Measurements from ENCODE around the gene MYO9B. TPM values are rescaled to one million over a fixed set of nuclear protein-coding genes. Genes with fewer than 3 reads are reported as not detected.

MYO9B gene
- total and polyA plus RNA-seq, 4 donors, result 44.3 to 121 (median 97.2) TPM

DNA sequence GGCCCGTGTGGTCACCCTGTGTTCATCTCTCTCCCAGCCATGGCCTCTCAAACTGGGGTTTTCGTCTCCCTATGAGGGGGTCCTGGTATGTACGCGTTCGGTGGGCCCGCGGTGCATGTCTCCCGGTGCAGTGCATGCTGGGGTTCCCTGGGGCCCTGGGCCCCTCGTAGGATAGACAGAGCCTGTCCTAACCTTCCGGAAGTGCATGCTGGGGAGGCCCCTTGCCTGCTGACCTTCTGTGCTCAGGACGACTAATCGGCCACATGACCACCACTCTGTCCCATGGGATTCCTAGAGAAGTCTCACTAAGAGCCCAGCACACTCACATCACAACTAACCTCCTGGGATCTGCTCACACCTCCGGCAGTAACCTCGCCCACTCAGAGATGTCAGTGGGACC lies 134.7 kb downstream of the MYO9B start:
- WGBS, 2 donors, result 94 to 98% methylated on average over 14 of the region's 14 CpGs
- Histone ChIP-seq H3K9ac (ENCODE audit: insufficient read depth in 1 of 2, low read length in 2 of 2) (no peak overlapping the region), H3K4me1 (ENCODE audit: control insufficient read depth in 5 of 5, insufficient read depth in 5 of 5, low read length in 5 of 5) (peaks cover 0 to 6% (median 4%) of the 10 kb centered on the region in 5 donors), H3K9me3 (ENCODE audit: control insufficient read depth in 4 of 4, insufficient read depth in 3 of 4, low read length in 3 of 4) (no peaks in the 10 kb centered on the region), H3K27ac (ENCODE audit: low read depth in 1 of 2, low read length in 1 of 2) (no peak overlapping the region), H3K36me3 (ENCODE audit: control insufficient read depth in 4 of 4, insufficient read depth in 4 of 4, low read length in 4 of 4) (peaks cover 9 to 65% (median 21%) of the 10 kb centered on the region in 4 donors), H3K27me3 (ENCODE audit: control insufficient read depth in 3 of 3, insufficient read depth in 3 of 3, low read length in 2 of 3) (no peaks in the 10 kb centered on the region), H3K4me3 (no peak overlapping the region)
- DNase-seq (no peak), ATAC-seq (ENCODE audit: insufficient read depth, low FRiP score) (no peak)
- no peak for TF ChIP-seq CTCF (IDR thresholded peaks at IDR 0.05; ENCODE audit: control extremely low read depth, extremely low read depth)

DNA sequence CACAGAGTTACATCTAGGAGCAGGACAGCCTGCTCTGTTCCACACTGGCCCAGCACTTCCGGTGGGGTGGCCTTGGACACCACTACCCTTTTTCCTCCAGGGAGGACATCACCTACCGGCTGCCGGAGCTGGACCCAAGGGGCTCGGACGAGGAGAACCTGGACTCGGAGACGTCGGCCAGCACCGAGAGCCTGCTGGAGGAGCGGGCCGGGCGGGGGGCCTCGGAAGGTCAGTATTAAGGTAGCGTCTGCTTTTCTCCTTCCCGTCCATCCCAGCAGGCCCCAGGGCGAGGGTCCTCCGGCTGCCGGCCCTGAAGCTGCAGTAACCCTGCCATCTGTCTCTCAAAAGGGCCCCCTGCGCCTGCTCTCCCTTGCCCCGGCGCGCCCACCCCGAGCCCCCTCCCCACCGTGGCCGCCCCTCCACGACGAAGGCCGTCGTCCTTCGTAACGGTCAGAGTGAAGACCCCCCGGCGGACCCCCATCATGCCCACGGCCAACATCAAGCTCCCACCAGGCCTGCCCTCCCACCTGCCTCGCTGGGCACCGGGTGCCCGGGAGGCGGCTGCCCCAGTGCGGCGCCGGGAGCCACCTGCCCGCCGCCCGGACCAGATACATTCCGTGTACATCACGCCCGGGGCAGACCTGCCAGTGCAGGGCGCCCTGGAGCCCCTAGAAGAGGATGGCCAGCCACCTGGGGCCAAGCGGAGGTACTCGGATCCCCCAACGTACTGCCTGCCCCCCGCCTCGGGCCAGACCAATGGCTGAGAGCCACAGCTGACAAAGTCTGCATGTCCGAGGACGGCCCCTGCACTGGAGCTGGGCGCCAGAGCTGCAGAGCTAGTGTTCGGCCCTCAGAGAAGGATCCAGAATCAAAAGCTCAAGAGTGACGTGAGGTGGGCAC lies 136.2 kb downstream of the MYO9B start:
- H3K4me3 ChIP-seq, result no peak overlapping the region
- DNase-seq, result no peak
- H3K9me3 ChIP-seq (ENCODE audit: control insufficient read depth in 4 of 4, insufficient read depth in 3 of 4, low read length in 3 of 4), result no peaks in the 10 kb centered on the region
- no peak overlapping the region for H3K27ac ChIP-seq (ENCODE audit: low read depth in 1 of 2, low read length in 1 of 2)
- ATAC-seq (ENCODE audit: insufficient read depth, low FRiP score), result no peak
- 95 to 96% methylated on average over 57 to 58 of the region's 58 CpGs for whole genome bisulfite sequencing, 2 donors
- TF ChIP-seq CTCF (IDR thresholded peaks at IDR 0.05; ENCODE audit: control extremely low read depth, extremely low read depth), result no peak
- H3K27me3 ChIP-seq (ENCODE audit: control insufficient read depth in 3 of 3, insufficient read depth in 3 of 3, low read length in 2 of 3), result no peaks in the 10 kb centered on the region
- peaks cover 9 to 53% (median 19%) of the 10 kb centered on the region in 4 donors for H3K36me3 ChIP-seq (ENCODE audit: control insufficient read depth in 4 of 4, insufficient read depth in 4 of 4, low read length in 4 of 4)
- H3K4me1 ChIP-seq (ENCODE audit: control insufficient read depth in 5 of 5, insufficient read depth in 5 of 5, low read length in 5 of 5), result peaks cover 0 to 13% (median 8%) of the 10 kb centered on the region in 5 donors
- H3K9ac ChIP-seq (ENCODE audit: insufficient read depth in 1 of 2, low read length in 2 of 2), result no peak overlapping the region

DNA sequence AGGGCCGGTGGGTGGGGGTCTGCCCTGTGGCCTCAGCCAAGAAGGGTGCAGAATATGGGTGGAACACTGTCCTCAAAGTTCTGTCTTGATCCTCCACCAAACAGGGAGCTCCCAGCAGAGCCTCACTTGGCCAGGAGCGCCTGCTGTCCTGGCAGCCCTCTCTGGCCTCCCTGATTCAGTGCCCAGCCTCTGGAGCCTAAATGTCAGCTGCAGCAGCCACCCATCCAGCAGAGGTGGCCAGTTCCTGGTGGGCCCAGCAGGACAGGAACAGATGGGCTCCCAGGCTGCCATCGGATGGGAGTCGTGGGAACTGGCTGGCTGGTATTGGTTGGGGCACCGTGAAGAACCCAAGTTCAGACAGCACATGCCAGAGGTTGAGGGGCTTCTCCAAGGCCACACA lies 137.8 kb downstream of the MYO9B start:
- ATAC-seq (ENCODE audit: insufficient read depth, low FRiP score) (no peak), DNase-seq (no peak)
- Histone ChIP-seq H3K9me3 (ENCODE audit: control insufficient read depth in 4 of 4, insufficient read depth in 3 of 4, low read length in 3 of 4) (no peaks in the 10 kb centered on the region), H3K36me3 (ENCODE audit: control insufficient read depth in 4 of 4, insufficient read depth in 4 of 4, low read length in 4 of 4) (peaks cover 16 to 55% (median 19%) of the 10 kb centered on the region in 4 donors), H3K4me3 (no peak overlapping the region), H3K27me3 (ENCODE audit: control insufficient read depth in 3 of 3, insufficient read depth in 3 of 3, low read length in 2 of 3) (no peaks in the 10 kb centered on the region), H3K4me1 (ENCODE audit: control insufficient read depth in 5 of 5, insufficient read depth in 5 of 5, low read length in 5 of 5) (peaks cover 0 to 13% (median 8%) of the 10 kb centered on the region in 5 donors), H3K9ac (ENCODE audit: insufficient read depth in 1 of 2, low read length in 2 of 2) (no peak overlapping the region), H3K27ac (ENCODE audit: low read depth in 1 of 2, low read length in 1 of 2) (no peak overlapping the region)
- WGBS, 2 donors, result 95% methylated on average over 5 of the region's 5 CpGs
- no peak for TF ChIP-seq CTCF (IDR thresholded peaks at IDR 0.05; ENCODE audit: control extremely low read depth, extremely low read depth)
